Neural crest cell (in vitro differentiated cells): ENCODE results near the gene SMIM1. TPM values are rescaled to one million over a fixed set of nuclear protein-coding genes. Genes with fewer than 3 reads are reported as not detected.

Experiments
- DNase-seq: peaks from one replicate; pipeline ENCODE4 v3.0.0; 2021; ENCODE audit warnings: low read depth, mixed read lengths, low spot score
- H3K27ac Mint-ChIP-seq: one replicate; pipeline ENCODE4 v1.8.0; 2021; ENCODE audit warnings: mild to moderate bottlenecking, mixed read lengths; ENCODE audit not compliant: unreplicated experiment
- H3K27me3 Mint-ChIP-seq: 2 replicates; pipeline ENCODE4 v1.8.0; 2021; ENCODE audit warnings: low read depth, mild to moderate bottlenecking, mixed read lengths
- H3K36me3 Mint-ChIP-seq: 2 replicates; pipeline ENCODE4 v1.8.0; 2021; ENCODE audit warnings: low read depth, mild to moderate bottlenecking, mixed read lengths
- H3K4me1 Mint-ChIP-seq: 2 replicates; pipeline ENCODE4 v1.8.0; 2021; ENCODE audit warnings: mixed read lengths
- H3K4me3 Mint-ChIP-seq: one replicate; pipeline ENCODE4 v1.8.0; 2021; ENCODE audit warnings: mild to moderate bottlenecking, mixed read lengths
- H3K9me3 Mint-ChIP-seq: 2 replicates; pipeline ENCODE4 v1.8.0; 2021; ENCODE audit warnings: mixed read lengths
- CTCF ChIP-seq: fragments of 200-600 bp; sonication (generic); conservative IDR thresholded peaks from 2 replicates; pipeline ENCODE4 v1.5.0; 2021; ENCODE audit warnings: antibody characterized with exemption, mild to moderate bottlenecking
- total RNA-seq: library from RNA; stranded (reverse); gene quantifications from 2 replicates; pipeline ENCODE4 v1.2.1, GENCODE V29; 2021

The SMIM1 gene
- total RNA-seq, 1 donor from 2014 or later = 4.7 TPM

- Mint-ChIP-seq H3K27me3 (peaks cover 14% of the 10 kb centered on the region), H3K9me3 (no peaks in the 10 kb centered on the region), H3K36me3 (no peaks in the 10 kb centered on the region), H3K4me1 (peaks cover 21% of the 10 kb centered on the region), H3K27ac (no peak overlapping the region), H3K4me3 (no peak overlapping the region)
- DNase-seq = no peak
- no peak for TF ChIP-seq CTCF
Observed at GRCh38 chr1:3744646-3745045, 27.9 kb upstream of the SMIM1 start.

DNA sequence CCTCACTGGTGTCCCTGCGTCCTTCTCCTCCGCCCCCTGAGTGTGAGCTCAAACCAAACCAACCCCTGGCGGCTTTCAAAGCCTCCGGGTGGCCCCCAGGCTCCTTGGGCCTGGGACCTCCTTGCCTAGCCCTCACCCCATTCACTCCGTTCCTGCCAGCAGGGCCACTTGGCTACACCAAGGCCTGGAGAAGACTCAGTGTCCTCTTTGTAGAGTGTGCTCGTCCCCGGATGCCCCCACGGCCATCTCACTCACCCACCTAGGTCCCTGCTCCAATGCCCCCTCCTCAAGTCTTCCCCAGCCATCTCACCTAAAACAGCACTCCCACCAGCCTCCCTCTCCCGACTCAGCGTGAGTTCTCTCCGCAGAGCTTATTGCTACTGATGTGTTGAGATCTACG is 27.5 kb upstream of the SMIM1 start:
- no peak overlapping the region for H3K27ac Mint-ChIP-seq
- TF ChIP-seq CTCF = no peak
- no peak for DNase-seq

GRCh38 chr1:3745590-3746381 is 26.8 kb upstream of the SMIM1 start:
- DNase-seq = no peak
- peak overlapping the region; percentile 89 for H3K4me3 Mint-ChIP-seq

More for the DNA sequence above, 27.5 kb upstream of the SMIM1 start:
- Mint-ChIP-seq H3K4me3 (peak overlapping the region; percentile 89), H3K4me1 (peaks cover 21% of the 10 kb centered on the region), H3K27me3 (peaks cover 16% of the 10 kb centered on the region), H3K9me3 (no peaks in the 10 kb centered on the region), H3K36me3 (no peaks in the 10 kb centered on the region)

DNA sequence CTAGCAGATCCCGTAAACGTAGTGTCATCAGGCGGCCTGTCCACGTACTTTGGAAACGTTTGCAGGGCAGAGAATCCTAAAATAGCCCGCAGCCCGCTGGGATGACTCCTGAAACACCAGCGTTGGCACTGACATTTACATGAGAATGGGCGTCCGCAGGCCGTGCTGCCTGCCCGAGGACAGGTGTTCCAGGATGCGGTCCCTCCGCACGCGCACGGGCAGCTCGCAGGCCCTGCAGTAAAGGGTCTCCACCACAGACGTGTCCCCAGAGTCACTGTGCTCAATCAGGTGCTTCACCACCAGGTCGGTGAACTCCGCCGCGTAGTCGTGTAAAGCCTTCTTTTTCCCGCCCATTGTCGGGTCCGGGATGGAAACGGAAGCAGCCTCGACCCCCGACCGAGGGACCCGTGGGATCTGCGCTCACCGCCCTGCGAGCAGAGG is 26.1 kb upstream of the SMIM1 start:
- no peak for TF ChIP-seq CTCF
- Mint-ChIP-seq H3K27ac (peak overlapping the region; percentile 67), H3K36me3 (no peaks in the 10 kb centered on the region), H3K9me3 (no peaks in the 10 kb centered on the region), H3K27me3 (peaks cover 27% of the 10 kb centered on the region), H3K4me3 (peak overlapping the region; percentile 89), H3K4me1 (peaks cover 21% of the 10 kb centered on the region)
- DNase-seq = no peak

More at GRCh38 chr1:3745590-3746381, 26.8 kb upstream of the SMIM1 start:
- peaks cover 21% of the 10 kb centered on the region for H3K27me3 Mint-ChIP-seq
- no peaks in the 10 kb centered on the region for H3K36me3 Mint-ChIP-seq
- TF ChIP-seq CTCF = no peak
- peaks cover 21% of the 10 kb centered on the region for H3K4me1 Mint-ChIP-seq
- no peaks in the 10 kb centered on the region for H3K9me3 Mint-ChIP-seq
- peak overlapping the region; percentile 71 for H3K27ac Mint-ChIP-seq

GRCh38 chr1:3746830-3747521 is 25.6 kb upstream of the SMIM1 start:
- peaks cover 21% of the 10 kb centered on the region for H3K4me1 Mint-ChIP-seq
- H3K27ac Mint-ChIP-seq = no peak overlapping the region
- no peak for TF ChIP-seq CTCF
- peak; percentile 80 for DNase-seq
- H3K4me3 Mint-ChIP-seq = peak overlapping the region; percentile 89
- no peaks in the 10 kb centered on the region for H3K9me3 Mint-ChIP-seq
- H3K36me3 Mint-ChIP-seq = no peaks in the 10 kb centered on the region
- H3K27me3 Mint-ChIP-seq = peaks cover 27% of the 10 kb centered on the region
